NT2/D1 (cell line): ENCODE measurements around the gene TNRC6C.

Experiments
- SUZ12 ChIP-seq: IDR thresholded peaks from 2 replicates; pipeline ENCODE4 v1.6.1; 2011; ENCODE audit not compliant: insufficient read length, insufficient read depth; ENCODE audit errors: extremely low read depth
- YY1 ChIP-seq: IDR thresholded peaks from 2 replicates; pipeline ENCODE4 v1.6.1; 2011; ENCODE audit not compliant: insufficient read length, insufficient read depth

DNA sequence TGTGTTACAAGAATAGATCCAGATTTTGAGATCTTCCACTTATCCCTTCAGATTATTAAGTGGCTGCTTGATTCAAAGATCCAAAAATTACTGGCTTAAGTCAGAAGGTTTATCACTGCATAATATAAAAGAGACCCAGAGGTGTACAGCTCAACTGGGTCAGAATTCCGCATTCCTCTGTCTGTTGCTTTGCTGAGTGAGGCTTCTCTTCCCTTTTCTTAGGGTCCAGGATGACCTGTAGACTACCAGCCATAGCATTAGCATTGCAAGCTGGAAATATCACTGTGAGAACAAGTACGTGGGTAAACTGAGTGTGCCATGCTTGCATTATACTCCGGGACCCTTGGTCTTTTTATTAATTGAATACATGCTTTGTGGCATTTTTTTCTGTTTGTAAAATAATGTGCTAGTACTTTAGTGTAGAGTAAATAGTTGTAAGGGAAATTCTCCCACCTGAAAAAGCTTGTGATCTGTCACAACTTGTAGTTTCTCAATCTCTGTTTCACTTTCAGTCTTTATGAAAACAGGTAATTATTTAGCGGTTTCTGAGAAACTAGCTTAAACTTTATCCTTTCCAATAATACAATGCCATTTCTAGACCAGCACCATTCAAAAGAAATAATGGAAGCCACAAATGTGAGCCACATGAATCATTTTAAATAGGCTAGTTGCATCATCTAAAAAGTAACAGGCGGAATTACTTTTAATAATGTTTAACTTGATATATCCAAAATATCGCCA lies 61.6 kb downstream of the TNRC6C start:
- no peak for TF ChIP-seq SUZ12
- TF ChIP-seq YY1, result no peak
